ENCODE results near the gene RAB35.
A peak's percentile ranks its signal among the peaks of the same experiment; 100 is the strongest.
"Not testable (repeated sequence)": the region's sequence is repeated elsewhere in the genome, so short reads cannot be mapped to it uniquely, and the experiment has no call there.

RAB35 gene

DNA sequence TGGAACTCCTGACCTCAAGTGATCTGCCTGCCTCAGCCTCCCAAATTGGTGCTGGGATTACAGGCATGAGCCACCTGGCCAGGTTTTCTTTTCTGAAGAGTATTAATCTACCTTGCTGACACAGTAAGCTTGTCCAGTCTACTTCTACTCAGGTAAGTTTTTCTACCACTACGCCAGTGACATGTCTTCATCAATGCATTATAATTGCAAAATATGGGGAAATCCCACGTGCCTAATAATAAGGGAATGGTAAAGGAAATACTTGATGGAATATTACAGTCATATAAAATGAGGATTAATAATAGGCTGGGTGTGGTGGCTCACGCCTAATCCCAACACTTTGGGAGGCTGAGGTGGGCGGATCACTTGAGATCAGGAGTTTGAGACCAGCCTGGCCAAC lies 62.3 kb downstream of the RAB35 start:
- no peak for DNase-seq

DNA sequence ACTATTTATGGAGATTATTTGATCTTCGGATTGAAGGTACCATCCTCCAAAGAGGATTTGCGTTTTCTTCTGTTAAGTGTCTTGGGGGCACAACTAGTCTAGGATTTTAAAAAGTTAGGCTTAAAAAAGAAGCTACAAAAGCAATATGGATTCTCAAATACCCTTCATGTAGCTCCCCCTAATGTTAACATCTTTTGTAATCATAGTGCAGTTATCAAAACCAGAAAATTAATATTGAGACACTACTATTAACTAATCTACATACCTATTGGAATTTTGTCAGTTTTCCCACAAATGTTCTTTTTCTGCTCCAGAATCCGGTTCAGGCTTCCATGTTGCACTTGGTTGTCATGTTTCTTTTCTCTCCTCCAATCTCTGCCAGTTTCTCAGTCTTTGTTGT lies 65.0 kb downstream of the RAB35 start:
- no peak for DNase-seq

DNA sequence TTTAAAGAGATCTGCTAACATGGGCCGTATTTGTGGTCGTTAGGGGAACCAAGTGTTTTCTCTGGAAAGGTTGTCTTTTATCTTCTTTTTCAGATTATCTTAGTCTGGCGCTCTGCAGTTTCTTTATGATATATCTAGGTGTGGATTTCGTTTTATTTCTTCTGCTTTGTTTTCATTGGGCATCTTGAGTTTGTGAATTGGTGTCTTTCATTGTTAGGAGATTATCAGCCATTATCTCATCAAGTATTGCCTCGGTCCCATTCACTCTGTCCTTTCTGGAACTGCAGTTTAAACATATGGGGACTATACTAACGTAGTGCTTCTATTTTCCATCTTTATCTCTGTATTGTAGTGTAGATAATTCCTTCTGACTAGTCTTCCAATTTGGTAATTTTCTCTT lies 67.1 kb downstream of the RAB35 start:
- no peak for DNase-seq

DNA sequence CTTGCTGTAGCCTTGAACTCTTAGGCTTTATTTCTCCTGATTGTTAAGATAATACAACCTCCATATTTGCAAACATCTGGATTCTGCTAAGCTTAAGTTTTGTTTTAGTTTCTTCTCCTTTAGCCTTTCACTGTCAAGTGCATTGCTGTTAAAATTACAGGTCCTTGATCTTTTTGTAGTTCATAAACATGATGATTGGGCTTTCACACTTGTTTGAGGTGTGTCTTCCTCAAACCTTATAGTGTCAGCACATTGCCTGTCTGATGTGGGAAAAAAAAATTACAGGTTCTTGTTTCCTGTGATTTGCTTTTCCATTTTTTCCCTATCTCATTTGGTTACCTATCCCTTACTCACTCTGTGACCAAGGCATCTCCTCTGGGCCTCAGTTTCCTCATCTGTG lies 68.3 kb downstream of the RAB35 start:
- peak; percentile 41 for DNase-seq

DNA sequence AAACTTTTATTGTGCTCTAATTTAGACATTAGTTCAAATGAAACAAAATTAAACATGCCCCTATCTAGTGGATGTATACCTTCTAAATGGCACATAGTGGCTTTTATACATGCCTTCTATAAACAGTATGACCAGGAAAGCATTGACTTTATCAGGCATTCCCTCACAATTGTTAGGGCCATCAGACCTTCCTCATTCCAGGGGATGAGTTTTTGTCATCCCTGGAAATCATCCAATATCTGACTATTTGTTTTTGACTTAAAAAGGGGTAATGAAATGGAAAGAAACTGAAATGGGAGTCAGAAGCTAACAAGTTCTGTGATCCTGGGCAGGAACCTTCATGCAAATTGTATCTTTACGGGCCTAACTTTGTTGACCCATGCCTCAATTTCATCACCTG lies 69.5 kb downstream of the RAB35 start:
- no peak for DNase-seq

DNA sequence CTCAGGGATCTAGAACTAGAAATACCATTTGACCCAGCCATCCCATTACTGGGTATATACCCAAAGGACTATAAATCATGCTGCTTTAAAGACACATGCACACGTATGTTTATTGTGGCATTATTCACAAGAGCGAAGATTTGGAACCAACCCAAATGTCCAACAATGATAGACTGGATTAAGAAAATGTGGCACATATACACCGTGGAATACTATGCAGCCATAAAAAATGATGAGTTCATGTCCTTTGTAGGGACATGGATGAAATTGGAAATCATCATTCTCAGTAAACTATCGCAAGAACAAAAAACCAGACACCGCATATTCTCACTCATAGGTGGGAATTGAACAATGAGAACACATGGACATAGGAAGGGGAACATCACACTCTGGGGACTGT lies 71.2 kb downstream of the RAB35 start:
- DNase-seq, result not testable (repeated sequence)

Measured in CD4-positive, alpha-beta T cell treated with Interleukin-10 for 1 hour (primary cell).